H9 (cell line): ENCODE measurements around the gene SPECC1L. TPM values are rescaled to one million over a fixed set of nuclear protein-coding genes. Genes with fewer than 3 reads are reported as not detected.

Source experiments
- DNase-seq: peaks from one replicate; pipeline ENCODE4 v3.0.0-alpha.2; 2017
- H2AFZ ChIP-seq: one replicate; pipeline ENCODE4 v1.6.1; 2013; ENCODE audit warnings: mild to moderate bottlenecking, low read length, control low read depth, moderate library complexity
- H2AK5ac ChIP-seq: 2 replicates; pipeline ENCODE4 v1.6.1; 2013; ENCODE audit warnings: low read length, control low read depth, mixed read lengths; ENCODE audit not compliant: insufficient read length
- H2BK120ac ChIP-seq: one replicate; pipeline ENCODE4 v1.6.1; 2013; ENCODE audit warnings: low read depth, mild to moderate bottlenecking, low read length, control low read depth, inconsistent platforms; ENCODE audit not compliant: poor library complexity, severe bottlenecking
- H2BK12ac ChIP-seq: 2 replicates; pipeline ENCODE4 v1.6.1; 2013; ENCODE audit warnings: low read length, control low read depth, mixed read lengths, low read depth; ENCODE audit not compliant: insufficient read length
- H2BK15ac ChIP-seq: 2 replicates; pipeline ENCODE4 v1.6.1; 2013; ENCODE audit warnings: low read depth, low read length, control low read depth
- H2BK20ac ChIP-seq: one replicate; pipeline ENCODE4 v1.6.1; 2013; ENCODE audit warnings: low read depth, mild to moderate bottlenecking, low read length, control low read depth, inconsistent platforms; ENCODE audit not compliant: poor library complexity, severe bottlenecking
- H2BK5ac ChIP-seq: 2 replicates; pipeline ENCODE4 v1.6.1; 2013; ENCODE audit warnings: low read length, control low read depth, mixed read lengths; ENCODE audit not compliant: insufficient read length
- H3K14ac ChIP-seq: 2 replicates; pipeline ENCODE4 v1.6.1; 2013; ENCODE audit warnings: low read length, control low read depth; ENCODE audit not compliant: insufficient read depth
- H3K18ac ChIP-seq: 2 replicates; pipeline ENCODE4 v1.6.1; 2013; ENCODE audit warnings: low read depth, mild to moderate bottlenecking, mixed read lengths, low read length, control low read depth; ENCODE audit not compliant: insufficient read length
- H3K23ac ChIP-seq: 2 replicates; pipeline ENCODE4 v1.6.1; 2013; ENCODE audit warnings: low read length, control low read depth, mixed read lengths, low read depth; ENCODE audit not compliant: insufficient read length
- H3K23me2 ChIP-seq: 2 replicates; pipeline ENCODE4 v1.6.1; 2013; ENCODE audit warnings: low read depth, mild to moderate bottlenecking, mixed read lengths, low read length, control low read depth; ENCODE audit not compliant: insufficient read length, poor library complexity, severe bottlenecking
- H3K27ac ChIP-seq: 2 replicates; pipeline ENCODE4 v1.5.1; 2013; ENCODE audit warnings: low read length, control low read depth, mixed read lengths, low read depth; ENCODE audit not compliant: insufficient read length
- H3K27me3 ChIP-seq: 2 replicates; pipeline ENCODE4 v1.6.1; 2013; ENCODE audit warnings: low read length, control low read depth, inconsistent platforms; ENCODE audit not compliant: insufficient read depth
- H3K4ac ChIP-seq: 2 replicates; pipeline ENCODE4 v1.6.1; 2013; ENCODE audit warnings: low read depth, mild to moderate bottlenecking, control low read depth, inconsistent platforms, low read length, moderate library complexity
- H3K4me1 ChIP-seq: 2 replicates; pipeline ENCODE4 v1.6.1; 2013; ENCODE audit warnings: low read length, control low read depth, inconsistent platforms; ENCODE audit not compliant: insufficient read depth
- H3K4me2 ChIP-seq: 2 replicates; pipeline ENCODE4 v1.6.1; 2013; ENCODE audit warnings: low read length, control low read depth, mixed read lengths; ENCODE audit not compliant: insufficient read length, insufficient read depth
- H3K56ac ChIP-seq: 2 replicates; pipeline ENCODE4 v1.6.1; 2013; ENCODE audit warnings: low read depth, mild to moderate bottlenecking, mixed read lengths, low read length, control low read depth; ENCODE audit not compliant: insufficient read length
- H3K79me1 ChIP-seq: 2 replicates; pipeline ENCODE4 v1.6.1; 2013; ENCODE audit warnings: low read depth, mild to moderate bottlenecking, moderate library complexity, low read length, control low read depth, inconsistent platforms; ENCODE audit not compliant: insufficient read depth, poor library complexity, severe bottlenecking
- H3K79me2 ChIP-seq: 2 replicates; pipeline ENCODE4 v1.6.1; 2013; ENCODE audit warnings: low read length, control low read depth, inconsistent platforms; ENCODE audit not compliant: insufficient read depth
- H3K9ac ChIP-seq: 2 replicates; pipeline ENCODE4 v1.6.1; 2013; ENCODE audit warnings: low read length, control low read depth, mixed read lengths; ENCODE audit not compliant: insufficient read length; ENCODE audit errors: extremely low read depth
- H3K9me3 ChIP-seq: one replicate; pipeline ENCODE4 v1.6.1; 2013; ENCODE audit warnings: low read depth, low read length, inconsistent platforms; ENCODE audit not compliant: control insufficient read depth
- H3T11ph ChIP-seq: one replicate; pipeline ENCODE4 v1.6.1; 2013; ENCODE audit warnings: mild to moderate bottlenecking, low read length, control low read depth, inconsistent platforms
- H4K20me1 ChIP-seq: one replicate; pipeline ENCODE4 v1.6.1; 2013; ENCODE audit not compliant: control insufficient read depth, insufficient read length, insufficient read depth
- H4K5ac ChIP-seq: 2 replicates; pipeline ENCODE4 v1.6.1; 2013; ENCODE audit warnings: low read depth, mild to moderate bottlenecking, mixed read lengths, low read length, control low read depth; ENCODE audit not compliant: insufficient read length
- H4K8ac ChIP-seq: replicated peaks from 2 replicates; pipeline ENCODE4 v1.6.1; 2013; ENCODE audit warnings: low read length, control low read depth, mixed read lengths, low read depth; ENCODE audit not compliant: insufficient read length
- H4K91ac ChIP-seq: 2 replicates; pipeline ENCODE4 v1.6.1; 2013; ENCODE audit warnings: low read depth, mild to moderate bottlenecking, moderate library complexity, mixed read lengths, low read length, control low read depth; ENCODE audit not compliant: insufficient read length
- H3K27ac Mint-ChIP-seq, 3 experiments: 2 replicates in 2 of 3; 3 replicates in 1 of 3; pipeline ENCODE4 v1.8.0; 2020 to 2021; ENCODE audit warnings: mixed read lengths in 3 of 3, mild to moderate bottlenecking in 1 of 3, moderate library complexity in 1 of 3
- H3K27me3 Mint-ChIP-seq: 2 replicates; pipeline ENCODE4 v1.8.0; 2021; ENCODE audit warnings: low read depth, mild to moderate bottlenecking, moderate library complexity, mixed read lengths
- H3K36me3 Mint-ChIP-seq, 3 experiments: 2 replicates in 2 of 3; 3 replicates in 1 of 3; pipeline ENCODE4 v1.8.0; 2020 to 2021; ENCODE audit warnings: low read depth in 3 of 3, mixed read lengths in 3 of 3; ENCODE audit not compliant: insufficient read depth in 1 of 3
- H3K4me1 Mint-ChIP-seq, 2 experiments: 2 replicates each; pipeline ENCODE4 v1.8.0; 2020; ENCODE audit warnings: mixed read lengths in 2 of 2
- H3K4me3 Mint-ChIP-seq, 2 experiments: 2 replicates in 1 of 2; 3 replicates in 1 of 2; pipeline ENCODE4 v1.8.0; 2020 to 2021; ENCODE audit warnings: mild to moderate bottlenecking in 2 of 2, mixed read lengths in 2 of 2, moderate library complexity in 1 of 2
- H3K9me3 Mint-ChIP-seq, 2 experiments: 2 replicates in 1 of 2; 3 replicates in 1 of 2; pipeline ENCODE4 v1.8.0; 2020; ENCODE audit warnings: mild to moderate bottlenecking in 2 of 2, mixed read lengths in 2 of 2, moderate library complexity in 1 of 2
- WGBS: extraction: QIAGEN DNeasy Blood & Tissue Kit; methylation state at CpG from one replicate; pipeline ENCODE4 v1.1.7; 2013; ENCODE audit warnings: missing lambda C conversion rate, low lambda C conversion rate, mixed read lengths; ENCODE audit not compliant: insufficient read length; ENCODE audit errors: extremely low coverage; 5-methylcytosine and 5-hydroxymethylcytosine counted together
- total RNA-seq: library from RNA; stranded (reverse); gene quantifications from 2 replicates; pipeline ENCODE4 v1.2.1, GENCODE V29; 2021
- TF ChIP-seq, protein P1 (sequence below): fragments of 200-600 bp; sonication (generic); conservative IDR thresholded peaks from 3 replicates; pipeline ENCODE4 v1.8.0; 2021; ENCODE audit warnings: antibody characterized with exemption, mild to moderate bottlenecking

Gene SPECC1L
- total RNA-seq, 1 experiment from 2014 or later, result 57.1 TPM

DNA sequence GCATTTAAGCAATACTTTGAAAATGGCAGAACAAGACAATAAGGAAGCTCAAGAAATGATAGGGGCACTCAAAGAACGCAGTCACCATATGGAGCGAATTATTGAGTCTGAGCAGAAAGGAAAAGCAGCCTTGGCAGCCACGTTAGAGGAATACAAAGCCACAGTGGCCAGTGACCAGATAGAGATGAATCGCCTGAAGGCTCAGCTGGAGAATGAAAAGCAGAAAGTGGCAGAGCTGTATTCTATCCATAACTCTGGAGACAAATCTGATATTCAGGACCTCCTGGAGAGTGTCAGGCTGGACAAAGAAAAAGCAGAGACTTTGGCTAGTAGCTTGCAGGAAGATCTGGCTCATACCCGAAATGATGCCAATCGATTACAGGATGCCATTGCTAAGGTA, 51.9 kb downstream of the SPECC1L start:
- no CpG with 5 or more reads among the region's 6 CpGs for WGBS
- Mint-ChIP-seq H3K9me3 (peaks cover 2 to 7% of the 10 kb centered on the region in 2 experiments; a peak in 1 of 5 replicates), H3K27ac (peak overlapping the region in 1 of 3 experiments; percentile 92; a peak in 2 of 7 replicates), H3K27me3 (no peaks in the 10 kb centered on the region), H3K4me3 (no peak overlapping the region), H3K36me3 (peaks cover 31 to 64% (median 57%) of the 10 kb centered on the region in 3 experiments; a peak in 6 of 7 replicates), H3K4me1 (no peaks in the 10 kb centered on the region; a peak in 1 of 4 replicates)
- H2BK15ac ChIP-seq, result no peak overlapping the region
- no peaks in the 10 kb centered on the region for H3K23me2 ChIP-seq
- H4K5ac ChIP-seq, result no peak overlapping the region
- H2AK5ac ChIP-seq, result no peak overlapping the region
- no peak overlapping the region for H2AFZ ChIP-seq
- H3K27me3 ChIP-seq, result no peaks in the 10 kb centered on the region
- no peaks in the 10 kb centered on the region for H3K79me1 ChIP-seq
- TF ChIP-seq, protein P1, sequence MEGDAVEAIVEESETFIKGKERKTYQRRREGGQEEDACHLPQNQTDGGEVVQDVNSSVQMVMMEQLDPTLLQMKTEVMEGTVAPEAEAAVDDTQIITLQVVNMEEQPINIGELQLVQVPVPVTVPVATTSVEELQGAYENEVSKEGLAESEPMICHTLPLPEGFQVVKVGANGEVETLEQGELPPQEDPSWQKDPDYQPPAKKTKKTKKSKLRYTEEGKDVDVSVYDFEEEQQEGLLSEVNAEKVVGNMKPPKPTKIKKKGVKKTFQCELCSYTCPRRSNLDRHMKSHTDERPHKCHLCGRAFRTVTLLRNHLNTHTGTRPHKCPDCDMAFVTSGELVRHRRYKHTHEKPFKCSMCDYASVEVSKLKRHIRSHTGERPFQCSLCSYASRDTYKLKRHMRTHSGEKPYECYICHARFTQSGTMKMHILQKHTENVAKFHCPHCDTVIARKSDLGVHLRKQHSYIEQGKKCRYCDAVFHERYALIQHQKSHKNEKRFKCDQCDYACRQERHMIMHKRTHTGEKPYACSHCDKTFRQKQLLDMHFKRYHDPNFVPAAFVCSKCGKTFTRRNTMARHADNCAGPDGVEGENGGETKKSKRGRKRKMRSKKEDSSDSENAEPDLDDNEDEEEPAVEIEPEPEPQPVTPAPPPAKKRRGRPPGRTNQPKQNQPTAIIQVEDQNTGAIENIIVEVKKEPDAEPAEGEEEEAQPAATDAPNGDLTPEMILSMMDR, result no peak
- no peaks in the 10 kb centered on the region for H4K20me1 ChIP-seq
- no peak overlapping the region for H2BK120ac ChIP-seq
- H3T11ph ChIP-seq, result no peak overlapping the region
- no peak overlapping the region for H3K4me2 ChIP-seq
- H3K9me3 ChIP-seq, result no peaks in the 10 kb centered on the region
- H3K79me2 ChIP-seq, result peaks cover 3% of the 10 kb centered on the region; the same call in 1 of the 2 replicates
- H3K23ac ChIP-seq, result no peak overlapping the region
- no peak overlapping the region for H3K4ac ChIP-seq
- no peak overlapping the region for H4K8ac ChIP-seq
- no peak overlapping the region for H2BK12ac ChIP-seq
- H3K56ac ChIP-seq, result no peak overlapping the region
- H4K91ac ChIP-seq, result no peak overlapping the region
- H3K4me1 ChIP-seq, result no peaks in the 10 kb centered on the region
- no peak overlapping the region for H3K9ac ChIP-seq
- no peak overlapping the region for H3K27ac ChIP-seq
- DNase-seq, result no peak
- no peak overlapping the region for H2BK20ac ChIP-seq
- H2BK5ac ChIP-seq, result no peak overlapping the region
- no peak overlapping the region for H3K14ac ChIP-seq
- no peak overlapping the region for H3K18ac ChIP-seq
